HL-60 (cell line): Measurements from ENCODE around the gene DCTN5.
"Not testable (repeated sequence)": the region's sequence is repeated elsewhere in the genome, so short reads cannot be mapped to it uniquely, and the experiment has no call there.

Experiments used
- CTCF ChIP-seq: IDR thresholded peaks from one replicate; pipeline ENCODE4 v1.5.1; 2011; ENCODE audit warnings: low read length, control low read depth, inconsistent platforms; ENCODE audit not compliant: insufficient read depth
- GABPA ChIP-seq: IDR thresholded peaks from 2 replicates; pipeline ENCODE4 v1.6.1; 2012; ENCODE audit warnings: low read depth
- POLR2AphosphoS5 ChIP-seq: IDR thresholded peaks from 2 replicates; pipeline ENCODE4 v1.6.1; 2012; ENCODE audit warnings: low read depth
- REST ChIP-seq: IDR thresholded peaks from 2 replicates; pipeline ENCODE4 v1.6.1; 2012; ENCODE audit warnings: low read depth; ENCODE audit not compliant: insufficient replicate concordance

- TF ChIP-seq CTCF, GABPA, POLR2AphosphoS5, REST: not testable (repeated sequence)
Measured at GRCh38 chr16:23610905-23611304, 30.4 kb upstream of the DCTN5 start.
